Mesenchymal stem cell (in vitro differentiated cells and primary cell): ENCODE measurements around the gene OR7C1. TPM values are rescaled to one million over a fixed set of nuclear protein-coding genes. Genes with fewer than 3 reads are reported as not detected.

ENCODE experiments used
- DNase-seq: peaks from one replicate; pipeline ENCODE4 v3.0.0-alpha.2; 2013
- H2AFZ ChIP-seq: one replicate; pipeline ENCODE4 v1.6.1; 2013; ENCODE audit warnings: low read depth, mild to moderate bottlenecking, control low read depth, inconsistent platforms, low read length, moderate library complexity
- H2AK5ac ChIP-seq: 2 replicates; pipeline ENCODE4 v1.6.1; 2013; ENCODE audit warnings: low read length, moderate library complexity, mild to moderate bottlenecking, inconsistent platforms; ENCODE audit not compliant: severe bottlenecking
- H2BK120ac ChIP-seq: one replicate; pipeline ENCODE4 v1.6.1; 2013; ENCODE audit warnings: low read depth, mild to moderate bottlenecking, inconsistent platforms, low read length, moderate library complexity
- H2BK12ac ChIP-seq, 2 experiments: one replicate each; pipeline ENCODE4 v1.6.1; 2013; ENCODE audit warnings: inconsistent platforms in 2 of 2, low read length in 2 of 2, mild to moderate bottlenecking in 2 of 2, moderate library complexity in 2 of 2, control low read depth in 1 of 2
- H2BK15ac ChIP-seq: one replicate; pipeline ENCODE4 v1.6.1; 2013; ENCODE audit warnings: mild to moderate bottlenecking, low read depth, inconsistent platforms; ENCODE audit not compliant: poor library complexity, severe bottlenecking
- H2BK5ac ChIP-seq: 2 replicates; pipeline ENCODE4 v1.6.1; 2013; ENCODE audit warnings: low read depth, mild to moderate bottlenecking, low read length, control low read depth, inconsistent platforms; ENCODE audit not compliant: poor library complexity, severe bottlenecking
- H3K14ac ChIP-seq, 2 experiments: one replicate each; pipeline ENCODE4 v1.6.1; 2013; ENCODE audit warnings: inconsistent platforms in 2 of 2, low read length in 2 of 2, control low read depth in 1 of 2, mild to moderate bottlenecking in 1 of 2, moderate library complexity in 1 of 2
- H3K18ac ChIP-seq, 2 experiments: one replicate each; pipeline ENCODE4 v1.6.1; 2013; ENCODE audit warnings: inconsistent platforms in 2 of 2, low read length in 2 of 2, control low read depth in 1 of 2, low read depth in 1 of 2, mild to moderate bottlenecking in 1 of 2
- H3K23ac ChIP-seq, 2 experiments: one replicate each; pipeline ENCODE4 v1.6.1; 2013; ENCODE audit warnings: inconsistent platforms in 2 of 2, low read length in 2 of 2, mild to moderate bottlenecking in 2 of 2, moderate library complexity in 2 of 2, control low read depth in 1 of 2
- H3K27ac ChIP-seq: 2 replicates; pipeline ENCODE4 v1.5.1; 2013; ENCODE audit warnings: mild to moderate bottlenecking, moderate library complexity, low read length, control low read depth, inconsistent platforms; ENCODE audit not compliant: poor library complexity, severe bottlenecking
- H3K27me3 ChIP-seq, 2 experiments: 2 replicates each; pipeline versions ENCODE4 v1.6.1 to v1.7.0; 2013; ENCODE audit warnings: low read length in 2 of 2, mild to moderate bottlenecking in 2 of 2, moderate library complexity in 2 of 2, control low read depth in 1 of 2, inconsistent platforms in 1 of 2; ENCODE audit not compliant: control insufficient read depth in 1 of 2, insufficient read depth in 1 of 2
- H3K36me3 ChIP-seq, 2 experiments: 2 replicates each; pipeline versions ENCODE4 v1.6.1 to v1.7.0; 2013; ENCODE audit warnings: low read length in 2 of 2, control low read depth in 1 of 2, inconsistent platforms in 1 of 2, low read depth in 1 of 2, mild to moderate bottlenecking in 1 of 2; ENCODE audit not compliant: insufficient read depth in 2 of 2, control insufficient read depth in 1 of 2
- H3K4ac ChIP-seq, 2 experiments: one replicate each; pipeline ENCODE4 v1.6.1; 2013; ENCODE audit warnings: inconsistent platforms in 2 of 2, low read length in 2 of 2, mild to moderate bottlenecking in 2 of 2, moderate library complexity in 2 of 2, control low read depth in 1 of 2, low read depth in 1 of 2
- H3K4me1 ChIP-seq: 2 replicates; pipeline ENCODE4 v1.6.1; 2013; ENCODE audit warnings: low read depth, low read length, control low read depth; ENCODE audit not compliant: control insufficient read depth, insufficient read depth
- H3K4me2 ChIP-seq: 2 replicates; pipeline ENCODE4 v1.6.1; 2013; ENCODE audit warnings: low read length, mild to moderate bottlenecking, inconsistent platforms; ENCODE audit not compliant: poor library complexity, severe bottlenecking
- H3K4me3 ChIP-seq, 2 experiments: 2 replicates each; pipeline versions ENCODE4 v1.5.1 to v1.7.0; 2013; ENCODE audit warnings: low read length in 2 of 2, mild to moderate bottlenecking in 2 of 2, control low read depth in 1 of 2, low read depth in 1 of 2; ENCODE audit not compliant: insufficient read depth in 1 of 2
- H3K79me1 ChIP-seq: replicated peaks from 2 replicates; pipeline ENCODE4 v1.6.1; 2013; ENCODE audit warnings: mild to moderate bottlenecking, control low read depth, low read length, inconsistent platforms; ENCODE audit not compliant: poor library complexity, severe bottlenecking
- H3K9ac ChIP-seq: 2 replicates; pipeline ENCODE4 v1.7.0; 2013; ENCODE audit warnings: mild to moderate bottlenecking, low read length, moderate library complexity
- H3K9me3 ChIP-seq: 2 replicates; pipeline ENCODE4 v1.7.0; 2013; ENCODE audit warnings: mild to moderate bottlenecking, low read length; ENCODE audit not compliant: control insufficient read depth
- H4K8ac ChIP-seq: one replicate; pipeline ENCODE4 v1.6.1; 2013; ENCODE audit warnings: inconsistent platforms, mild to moderate bottlenecking, low read length, moderate library complexity
- H4K91ac ChIP-seq: one replicate; pipeline ENCODE4 v1.6.1; 2013; ENCODE audit warnings: mild to moderate bottlenecking, low read length, inconsistent platforms
- WGBS: methylation state at CpG from one replicate; pipeline ENCODE4 v1.1.7; 2013; ENCODE audit warnings: mixed read lengths; 5-methylcytosine and 5-hydroxymethylcytosine counted together
- polyA plus RNA-seq, 2 experiments: library from polyadenylated mRNA; stranded (reverse); fragments of 200-250 nt; gene quantifications; one replicate each; pipeline ENCODE4 v1.2.3, GENCODE V29; 2013

OR7C1 gene
- not detected for polyA plus RNA-seq (2013, experiment 1 of 2)
- polyA plus RNA-seq (2013, experiment 2 of 2) = not detected

GRCh38 chr19:14835011-14835410, at the start of gene OR7C1, which contains the start of gene OR7A5:
OR7C1 (minus strand) TSS chr19:14835185; CDS start chr19:14800136, 35,049 bp downstream.
OR7A5 (minus strand) TSS chr19:14835185; CDS start chr19:14828241, 6,944 bp downstream.
- Histone ChIP-seq H3K79me1 (no peaks in the 10 kb centered on the region), H3K9ac (no peak within 1 kb of the TSS), H3K23ac (no peak within 1 kb of the TSS), H3K14ac (no peak within 1 kb of the TSS), H3K18ac (no peak within 1 kb of the TSS), H4K91ac (no peak within 1 kb of the TSS), H3K36me3 (no peaks in the 10 kb centered on the region), H2AK5ac (no peak within 1 kb of the TSS), H3K4ac (no peak within 1 kb of the TSS), H2BK120ac (no peak within 1 kb of the TSS), H2BK12ac (no peak within 1 kb of the TSS), H4K8ac (no peak within 1 kb of the TSS), H2AFZ (no peak within 1 kb of the TSS), H3K4me2 (no peak within 1 kb of the TSS), H3K27me3 (peaks cover 0 to 9% of the 10 kb centered on the region in 2 experiments), H3K4me1 (no peaks in the 10 kb centered on the region), H3K9me3 (no peaks in the 10 kb centered on the region), H2BK15ac (no peak within 1 kb of the TSS), H3K4me3 (no peak within 1 kb of the TSS), H2BK5ac (no peak within 1 kb of the TSS), H3K27ac (no peak within 1 kb of the TSS)
- WGBS = 50% methylated on average over 1 of the region's 1 CpG
- DNase-seq = no peak

GRCh38 chr19:14871619-14872230, 36.7 kb upstream of the OR7C1 start:
- Histone ChIP-seq H3K9me3 (no peaks in the 10 kb centered on the region), H2AK5ac (no peak overlapping the region), H4K8ac (no peak overlapping the region), H4K91ac (no peak overlapping the region), H3K4me2 (no peak overlapping the region), H3K79me1 (no peaks in the 10 kb centered on the region), H3K9ac (no peak overlapping the region), H2BK15ac (no peak overlapping the region), H2BK120ac (no peak overlapping the region), H3K18ac (no peak overlapping the region), H3K27ac (no peak overlapping the region), H3K14ac (no peak overlapping the region), H3K36me3 (no peaks in the 10 kb centered on the region), H2AFZ (no peak overlapping the region), H3K23ac (no peak overlapping the region), H2BK12ac (no peak overlapping the region), H2BK5ac (no peak overlapping the region), H3K4me3 (no peak overlapping the region), H3K4ac (no peak overlapping the region), H3K4me1 (no peaks in the 10 kb centered on the region), H3K27me3 (peaks cover 0 to 17% of the 10 kb centered on the region in 2 experiments)
- 100% methylated on average over 1 of the region's 4 CpGs for WGBS
- no peak for DNase-seq

GRCh38 chr19:14868497-14868896, 33.5 kb upstream of the OR7C1 start:
- Histone ChIP-seq H3K36me3 (no peaks in the 10 kb centered on the region), H2AK5ac (no peak overlapping the region), H3K18ac (no peak overlapping the region), H4K91ac (no peak overlapping the region), H3K4me3 (no peak overlapping the region), H4K8ac (no peak overlapping the region), H3K9ac (no peak overlapping the region), H3K27ac (no peak overlapping the region), H2BK15ac (no peak overlapping the region), H3K79me1 (no peaks in the 10 kb centered on the region), H2BK12ac (no peak overlapping the region), H3K4ac (no peak overlapping the region), H2BK120ac (no peak overlapping the region), H2BK5ac (no peak overlapping the region), H3K4me1 (no peaks in the 10 kb centered on the region), H3K9me3 (no peaks in the 10 kb centered on the region), H3K4me2 (no peak overlapping the region), H3K14ac (no peak overlapping the region), H3K27me3 (peaks cover 0 to 17% of the 10 kb centered on the region in 2 experiments), H3K23ac (no peak overlapping the region), H2AFZ (no peak overlapping the region)
- no peak for DNase-seq
- 82% methylated on average over 3 of the region's 5 CpGs for WGBS

- 79% methylated on average over 4 of the region's 5 CpGs for WGBS
- no peak within 1 kb of the TSS for H3K4ac ChIP-seq
- H3K4me1 ChIP-seq = no peaks in the 10 kb centered on the region
Observed at GRCh38 chr19:14848822-14849221, 13.8 kb upstream of the OR7C1 start, which contains the start of gene OR7A10. OR7A10 (minus strand) TSS chr19:14848922; CDS start chr19:14841877, 7,045 bp downstream.

More at GRCh38 chr19:14848822-14849221, 13.8 kb upstream of the OR7C1 start, which contains the start of gene OR7A10:
- no peaks in the 10 kb centered on the region for H3K36me3 ChIP-seq
- H3K27ac ChIP-seq = no peak within 1 kb of the TSS
- no peak within 1 kb of the TSS for H3K18ac ChIP-seq
- no peaks in the 10 kb centered on the region for H3K79me1 ChIP-seq
- no peak within 1 kb of the TSS for H2BK15ac ChIP-seq
- no peak within 1 kb of the TSS for H3K9ac ChIP-seq
- H3K4me2 ChIP-seq = no peak within 1 kb of the TSS
- peaks cover 0 to 10% of the 10 kb centered on the region in 2 experiments for H3K27me3 ChIP-seq
- H2AFZ ChIP-seq = no peak within 1 kb of the TSS
- DNase-seq = no peak
- H3K9me3 ChIP-seq = no peaks in the 10 kb centered on the region
- H4K8ac ChIP-seq = no peak within 1 kb of the TSS
- H3K14ac ChIP-seq = no peak within 1 kb of the TSS
- H3K23ac ChIP-seq = no peak within 1 kb of the TSS
- H2AK5ac ChIP-seq = no peak within 1 kb of the TSS
- no peak within 1 kb of the TSS for H2BK12ac ChIP-seq
- H4K91ac ChIP-seq = no peak within 1 kb of the TSS
- H3K4me3 ChIP-seq = no peak within 1 kb of the TSS
- no peak within 1 kb of the TSS for H2BK120ac ChIP-seq
- H2BK5ac ChIP-seq = no peak within 1 kb of the TSS
